Neural cell (in vitro differentiated cells): ENCODE measurements around the gene RTL3. TPM values are rescaled to one million over a fixed set of nuclear protein-coding genes. Genes with fewer than 3 reads are reported as not detected.

ENCODE experiments used
- H2AFZ ChIP-seq: fragments of 200-600, 300-800 bp; sonication (generic), shearing (Covaris generic); 2 replicates; pipeline ENCODE4 v1.6.0; 2014; ENCODE audit warnings: low read depth, mild to moderate bottlenecking, antibody characterized with exemption, low read length, moderate library complexity
- H3F3A ChIP-seq: fragments of 200-600 bp; shearing (Covaris generic); 2 replicates; pipeline ENCODE4 v1.6.1; 2016; ENCODE audit warnings: mild to moderate bottlenecking, moderate library complexity, mixed read lengths, antibody characterized with exemption, low read length; ENCODE audit not compliant: insufficient read depth, poor library complexity, severe bottlenecking
- H3K27ac ChIP-seq: fragments of 200-600, 300-800 bp; sonication (generic), shearing (Covaris generic); 2 replicates; pipeline ENCODE4 v1.5.1; 2014; ENCODE audit warnings: mild to moderate bottlenecking, low read length, moderate library complexity
- H3K27me3 ChIP-seq: fragments of 300-800, 200-600 bp; sonication (generic), shearing (Covaris generic); 2 replicates; pipeline ENCODE4 v1.6.0; 2014; ENCODE audit warnings: mild to moderate bottlenecking, low read depth, low read length, moderate library complexity; ENCODE audit not compliant: insufficient read depth
- H3K36me3 ChIP-seq: fragments of 300-800, 200-600 bp; sonication (generic), shearing (Covaris generic); 2 replicates; pipeline ENCODE4 v1.5.1; 2014; ENCODE audit warnings: mild to moderate bottlenecking, antibody characterized with exemption, low read length, moderate library complexity; ENCODE audit not compliant: insufficient read depth
- H3K4me2 ChIP-seq: fragments of 300-800, 200-600 bp; sonication (generic), shearing (Covaris generic); 2 replicates; pipeline ENCODE4 v1.6.0; 2014; ENCODE audit warnings: mild to moderate bottlenecking, low read length
- H3K4me3 ChIP-seq: fragments of 300-800, 200-600 bp; sonication (generic), shearing (Covaris generic); 2 replicates; pipeline ENCODE4 v1.5.1; 2014; ENCODE audit warnings: mild to moderate bottlenecking, low read length, moderate library complexity
- H3K79me2 ChIP-seq: fragments of 200-600 bp; shearing (Covaris generic); replicated peaks from 2 replicates; pipeline ENCODE4 v1.6.0; 2014; ENCODE audit warnings: mild to moderate bottlenecking, low read length, moderate library complexity; ENCODE audit not compliant: insufficient read depth
- H3K9ac ChIP-seq: fragments of 300-800, 200-600 bp; sonication (generic), shearing (Covaris generic); 2 replicates; pipeline ENCODE4 v1.6.1; 2016; ENCODE audit warnings: mild to moderate bottlenecking, low read length, mixed read lengths
- H3K9me2 ChIP-seq: fragments of 200-600 bp; shearing (Covaris generic); 2 replicates; pipeline ENCODE4 v1.6.1; 2016; ENCODE audit warnings: mild to moderate bottlenecking, low read length, mixed read lengths; ENCODE audit not compliant: insufficient read depth
- H3K9me3 ChIP-seq: fragments of 200-600, 300-800 bp; sonication (generic), shearing (Covaris generic); 2 replicates; pipeline ENCODE4 v1.6.1; 2016; ENCODE audit warnings: mild to moderate bottlenecking, mixed run types, low read length, moderate library complexity, mixed read lengths
- H4K20me1 ChIP-seq: fragments of 200-600 bp; shearing (Covaris generic); 2 replicates; pipeline ENCODE4 v1.6.1; 2016; ENCODE audit warnings: mild to moderate bottlenecking, mixed run types; ENCODE audit not compliant: insufficient read depth
- EP300 ChIP-seq: fragments of 450-650 bp; conservative IDR thresholded peaks from 2 replicates; pipeline ENCODE4 v1.6.1; 2014; ENCODE audit warnings: antibody characterized with exemption, mild to moderate bottlenecking, moderate library complexity; ENCODE audit not compliant: poor library complexity, severe bottlenecking
- EZH2 ChIP-seq: fragments of 200-600, 300-800 bp; shearing (Covaris generic), sonication (generic); IDR thresholded peaks from 2 replicates; pipeline ENCODE4 v1.6.1; 2014; ENCODE audit warnings: antibody characterized with exemption, low read length, borderline replicate concordance, mild to moderate bottlenecking; ENCODE audit not compliant: insufficient read depth, poor library complexity, severe bottlenecking
- MXI1 ChIP-seq: fragments of 450-650 bp; conservative IDR thresholded peaks from 2 replicates; pipeline ENCODE4 v1.6.1; 2014; ENCODE audit warnings: antibody characterized with exemption, mild to moderate bottlenecking; ENCODE audit not compliant: poor library complexity, severe bottlenecking
- POLR2AphosphoS5 ChIP-seq: IDR thresholded peaks from 2 replicates; pipeline ENCODE4 v1.6.1; 2012
- RAD21 ChIP-seq: fragments of 450-650 bp; conservative IDR thresholded peaks from 2 replicates; pipeline ENCODE4 v1.6.1; 2014; ENCODE audit warnings: antibody characterized with exemption, mild to moderate bottlenecking, moderate library complexity
- SMC3 ChIP-seq: fragments of 450-650 bp; conservative IDR thresholded peaks from 2 replicates; pipeline ENCODE4 v1.6.1; 2014; ENCODE audit warnings: antibody characterized with exemption, mild to moderate bottlenecking, moderate library complexity; ENCODE audit not compliant: poor library complexity
- TAF1 ChIP-seq: IDR thresholded peaks from 2 replicates; pipeline ENCODE4 v1.6.1; 2012; ENCODE audit warnings: low read depth
- polyA plus RNA-seq: library from polyadenylated mRNA; depleted of rRNA; stranded (reverse); fragments of >200 nt; gene quantifications from 2 replicates; pipeline ENCODE4 v1.2.3, GENCODE V29; 2014
- TF ChIP-seq, protein P1 (sequence below): IDR thresholded peaks from 2 replicates; pipeline ENCODE4 v1.6.1; 2012; ENCODE audit warnings: borderline replicate concordance
- TF ChIP-seq, protein P2 (sequence below): fragments of 450-650 bp; IDR thresholded peaks from 2 replicates; pipeline ENCODE4 v1.5.1; 2014; ENCODE audit warnings: antibody characterized with exemption, mild to moderate bottlenecking, moderate library complexity; ENCODE audit not compliant: poor library complexity, severe bottlenecking

Gene RTL3
- polyA plus RNA-seq, 1 donor from 2014 or later, result not detected

DNA sequence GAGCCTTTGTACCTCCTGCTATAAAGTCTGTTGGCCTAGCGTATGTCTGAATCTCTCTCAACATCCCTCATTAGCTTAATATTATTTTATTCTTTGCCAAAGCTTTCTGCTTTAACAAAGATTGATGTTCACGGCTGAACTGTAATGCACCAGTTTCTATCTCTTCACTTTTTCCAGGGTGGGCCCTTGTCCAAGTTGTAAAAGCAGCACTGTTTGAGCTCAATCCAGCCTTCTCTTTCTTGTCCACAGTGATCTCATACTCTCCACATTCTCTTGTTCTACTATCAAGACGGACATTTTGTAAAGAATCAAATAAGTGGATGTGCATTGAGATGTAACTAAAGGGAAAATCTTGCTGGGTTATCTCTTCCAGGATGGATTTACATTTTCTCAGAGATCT lies 34.4 kb upstream of the RTL3 start:
- H3K9me2 ChIP-seq, result no peaks in the 10 kb centered on the region
- no peak overlapping the region for H2AFZ ChIP-seq
- H3K27ac ChIP-seq, result no peak overlapping the region
- no peak overlapping the region for H3K4me2 ChIP-seq
- no peaks in the 10 kb centered on the region for H3K36me3 ChIP-seq
- H3K9me3 ChIP-seq, result no peaks in the 10 kb centered on the region
- H3K4me3 ChIP-seq, result no peak overlapping the region
- no peaks in the 10 kb centered on the region for H3F3A ChIP-seq
- no peaks in the 10 kb centered on the region for H3K79me2 ChIP-seq
- TF ChIP-seq SMC3, result no peak
- no peak for TF ChIP-seq TAF1
- TF ChIP-seq EP300, result no peak
- TF ChIP-seq, protein P1, sequence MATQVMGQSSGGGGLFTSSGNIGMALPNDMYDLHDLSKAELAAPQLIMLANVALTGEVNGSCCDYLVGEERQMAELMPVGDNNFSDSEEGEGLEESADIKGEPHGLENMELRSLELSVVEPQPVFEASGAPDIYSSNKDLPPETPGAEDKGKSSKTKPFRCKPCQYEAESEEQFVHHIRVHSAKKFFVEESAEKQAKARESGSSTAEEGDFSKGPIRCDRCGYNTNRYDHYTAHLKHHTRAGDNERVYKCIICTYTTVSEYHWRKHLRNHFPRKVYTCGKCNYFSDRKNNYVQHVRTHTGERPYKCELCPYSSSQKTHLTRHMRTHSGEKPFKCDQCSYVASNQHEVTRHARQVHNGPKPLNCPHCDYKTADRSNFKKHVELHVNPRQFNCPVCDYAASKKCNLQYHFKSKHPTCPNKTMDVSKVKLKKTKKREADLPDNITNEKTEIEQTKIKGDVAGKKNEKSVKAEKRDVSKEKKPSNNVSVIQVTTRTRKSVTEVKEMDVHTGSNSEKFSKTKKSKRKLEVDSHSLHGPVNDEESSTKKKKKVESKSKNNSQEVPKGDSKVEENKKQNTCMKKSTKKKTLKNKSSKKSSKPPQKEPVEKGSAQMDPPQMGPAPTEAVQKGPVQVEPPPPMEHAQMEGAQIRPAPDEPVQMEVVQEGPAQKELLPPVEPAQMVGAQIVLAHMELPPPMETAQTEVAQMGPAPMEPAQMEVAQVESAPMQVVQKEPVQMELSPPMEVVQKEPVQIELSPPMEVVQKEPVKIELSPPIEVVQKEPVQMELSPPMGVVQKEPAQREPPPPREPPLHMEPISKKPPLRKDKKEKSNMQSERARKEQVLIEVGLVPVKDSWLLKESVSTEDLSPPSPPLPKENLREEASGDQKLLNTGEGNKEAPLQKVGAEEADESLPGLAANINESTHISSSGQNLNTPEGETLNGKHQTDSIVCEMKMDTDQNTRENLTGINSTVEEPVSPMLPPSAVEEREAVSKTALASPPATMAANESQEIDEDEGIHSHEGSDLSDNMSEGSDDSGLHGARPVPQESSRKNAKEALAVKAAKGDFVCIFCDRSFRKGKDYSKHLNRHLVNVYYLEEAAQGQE, result no peak
- TF ChIP-seq POLR2AphosphoS5, result no peak
- TF ChIP-seq, protein P2, sequence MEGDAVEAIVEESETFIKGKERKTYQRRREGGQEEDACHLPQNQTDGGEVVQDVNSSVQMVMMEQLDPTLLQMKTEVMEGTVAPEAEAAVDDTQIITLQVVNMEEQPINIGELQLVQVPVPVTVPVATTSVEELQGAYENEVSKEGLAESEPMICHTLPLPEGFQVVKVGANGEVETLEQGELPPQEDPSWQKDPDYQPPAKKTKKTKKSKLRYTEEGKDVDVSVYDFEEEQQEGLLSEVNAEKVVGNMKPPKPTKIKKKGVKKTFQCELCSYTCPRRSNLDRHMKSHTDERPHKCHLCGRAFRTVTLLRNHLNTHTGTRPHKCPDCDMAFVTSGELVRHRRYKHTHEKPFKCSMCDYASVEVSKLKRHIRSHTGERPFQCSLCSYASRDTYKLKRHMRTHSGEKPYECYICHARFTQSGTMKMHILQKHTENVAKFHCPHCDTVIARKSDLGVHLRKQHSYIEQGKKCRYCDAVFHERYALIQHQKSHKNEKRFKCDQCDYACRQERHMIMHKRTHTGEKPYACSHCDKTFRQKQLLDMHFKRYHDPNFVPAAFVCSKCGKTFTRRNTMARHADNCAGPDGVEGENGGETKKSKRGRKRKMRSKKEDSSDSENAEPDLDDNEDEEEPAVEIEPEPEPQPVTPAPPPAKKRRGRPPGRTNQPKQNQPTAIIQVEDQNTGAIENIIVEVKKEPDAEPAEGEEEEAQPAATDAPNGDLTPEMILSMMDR, result no peak
- TF ChIP-seq EZH2, result no peak
- TF ChIP-seq RAD21, result no peak
- TF ChIP-seq MXI1, result no peak
- H3K9ac ChIP-seq, result no peak overlapping the region
- H4K20me1 ChIP-seq, result no peaks in the 10 kb centered on the region
- H3K27me3 ChIP-seq, result no peaks in the 10 kb centered on the region

DNA sequence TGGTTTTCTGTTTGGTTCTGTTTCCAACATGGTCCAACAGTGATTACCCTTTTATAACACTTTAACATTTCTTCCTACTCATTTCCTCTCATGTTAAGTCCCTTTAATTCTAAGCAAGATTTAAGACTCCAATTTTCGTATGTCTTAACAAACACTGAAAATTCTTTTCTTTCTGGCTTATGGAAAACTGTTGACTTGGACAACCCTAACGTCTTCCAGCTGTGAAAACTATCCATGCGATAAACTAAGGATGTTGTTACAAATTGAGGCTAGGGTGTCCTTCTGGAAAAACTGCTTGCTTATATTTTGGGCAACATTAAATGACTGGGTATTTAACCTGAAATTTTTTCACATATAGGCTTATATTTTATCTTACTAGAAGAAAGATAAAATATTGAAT lies 33.9 kb upstream of the RTL3 start:
- no peak overlapping the region for H3K9ac ChIP-seq
- TF ChIP-seq EZH2 (no peak), SMC3 (no peak), EP300 (no peak), TAF1 (no peak), RAD21 (no peak), MXI1 (no peak), POLR2AphosphoS5 (no peak)
- TF ChIP-seq, protein P1, result no peak
- TF ChIP-seq, protein P2, result no peak

More for the DNA sequence above, 33.9 kb upstream of the RTL3 start:
- H3K36me3 ChIP-seq, result no peaks in the 10 kb centered on the region
- no peaks in the 10 kb centered on the region for H3K9me3 ChIP-seq
- no peak overlapping the region for H3K27ac ChIP-seq
- no peak overlapping the region for H3K4me2 ChIP-seq
- H4K20me1 ChIP-seq, result no peaks in the 10 kb centered on the region
- no peaks in the 10 kb centered on the region for H3K9me2 ChIP-seq
- H2AFZ ChIP-seq, result no peak overlapping the region
- H3K27me3 ChIP-seq, result no peaks in the 10 kb centered on the region
- H3K79me2 ChIP-seq, result no peaks in the 10 kb centered on the region
- no peaks in the 10 kb centered on the region for H3F3A ChIP-seq
- H3K4me3 ChIP-seq, result no peak overlapping the region
